Right cardiac atrium (tissue), 5 donors: ENCODE measurements around the gene RAP2C. TPM values are rescaled to one million over a fixed set of nuclear protein-coding genes. Genes with fewer than 3 reads are reported as not detected.

Experiments used
- ATAC-seq, 2 donors: fragments of 200-7000 bp; cut with Tn5 transposase; one replicate each; pipeline versions ENCODE4 v1.8.0 to v1.9.1; 2020; ENCODE audit warnings: moderate library complexity in 2 of 2, mild to moderate bottlenecking in 1 of 2
- DNase-seq, 3 donors: peaks; one replicate each; pipeline ENCODE4 v3.0.0-alpha.2; 2020
- H3K27ac ChIP-seq: one replicate; pipeline ENCODE4 v1.5.1; 2013; ENCODE audit warnings: mild to moderate bottlenecking, low read length, control low read depth, moderate library complexity
- H3K27me3 ChIP-seq: one replicate; pipeline ENCODE4 v1.6.1; 2013; ENCODE audit not compliant: control insufficient read depth, insufficient read depth
- H3K4me1 ChIP-seq: one replicate; pipeline ENCODE4 v1.6.1; 2013; ENCODE audit warnings: low read length; ENCODE audit not compliant: control insufficient read depth, insufficient read depth
- H3K4me3 ChIP-seq: one replicate; pipeline ENCODE4 v1.5.1; 2013; ENCODE audit warnings: low read length, control low read depth
- H3K9me3 ChIP-seq: one replicate; pipeline ENCODE4 v1.6.1; 2013; ENCODE audit warnings: low read length; ENCODE audit not compliant: control insufficient read depth
- WGBS: extraction: QIAGEN DNeasy Blood & Tissue Kit; methylation state at CpG from one replicate; pipeline ENCODE4 v1.1.7; 2013; 5-methylcytosine and 5-hydroxymethylcytosine counted together
- intact Hi-C, 4 donors: fragments of 100-400 bp; cut with DNase I; formaldehyde crosslinking; loops; one replicate each; pipeline versions ENCODE4 v1.11.0 to v1.14.0; 2022 to 2023
- polyA plus RNA-seq: library from polyadenylated mRNA; stranded (reverse); fragments of 200-250 nt; gene quantifications from one replicate; pipeline ENCODE4 v1.2.3, GENCODE V29; 2013
- total RNA-seq, 4 donors: library from RNA; stranded (reverse); fragmentation: NEBNext Ultra II Directional; extraction: Animal tissue kit (Norgen Biotek cat#: 25700); gene quantifications; one replicate each; pipeline ENCODE4 v1.2.1, GENCODE V29; 2021
- donor health status: healthy with polysubstance abuse.
- donor health status: DM: no; HTN: yes; CAD: no.
- donor health status: DM: no; HTN: no; CAD: no.
- donor health status: DM: no; HTN: yes; CAD: no; lungs with severe emphysema.
- donor health status: DM: yes; HTN: yes; CAD: no.

RAP2C gene
- total and polyA plus RNA-seq, 5 donors, result 9.8 to 25.0 (median 19.4) TPM

DNA sequence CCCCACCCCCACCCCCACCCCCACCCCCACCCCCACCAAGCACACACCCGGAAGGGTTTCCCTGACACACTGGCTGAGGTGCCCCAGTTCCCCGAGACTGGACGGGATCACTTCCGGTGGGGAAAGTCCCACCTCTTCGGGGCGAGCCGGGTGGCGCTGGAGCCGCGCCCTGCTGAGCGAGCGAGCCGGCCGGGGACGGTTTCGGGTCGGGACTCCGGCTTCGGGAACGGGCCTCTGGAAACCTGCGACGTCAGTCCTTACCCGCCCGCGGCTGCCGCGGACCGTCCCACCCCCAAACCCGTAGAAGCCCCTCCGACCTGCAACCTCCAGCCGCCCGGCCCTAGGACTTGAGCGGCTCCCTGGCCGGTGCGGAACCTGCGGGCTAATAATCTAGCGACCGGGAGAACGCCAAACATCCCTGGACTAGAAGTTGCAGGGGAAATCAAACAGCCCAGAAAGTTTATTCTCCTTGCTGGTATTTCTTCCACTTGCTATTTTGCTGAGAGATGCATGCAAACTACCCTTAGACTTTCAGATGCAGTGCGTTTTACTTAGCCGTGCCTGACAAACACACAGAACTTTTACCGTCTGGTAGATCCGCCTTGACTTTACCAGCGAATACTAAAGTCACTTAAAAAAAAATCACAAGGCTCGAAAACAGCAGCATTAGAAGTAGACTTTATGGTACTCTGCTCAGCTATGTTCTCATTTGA, 991 bp downstream of the RAP2C start:
- DNase-seq (peak; percentile 87 to 93 (median 93)), ATAC-seq (peak; percentile 95 to 96)
- H3K9me3 ChIP-seq, result no peaks in the 10 kb centered on the region
- no peaks in the 10 kb centered on the region for H3K27me3 ChIP-seq
- under 1% methylated on average over 45 of the region's 45 CpGs for WGBS
- intact Hi-C loops, result loop anchor here in 1 of 4 donors (10.0 kb wide), 1 partner anchor 123 kb away; no protein-coding TSS in a partner anchor
- peak overlapping the region; percentile 99 for H3K27ac ChIP-seq
- peak overlapping the region; percentile 98 for H3K4me3 ChIP-seq
- H3K4me1 ChIP-seq, result no peaks in the 10 kb centered on the region

- Histone ChIP-seq H3K27me3 (no peaks in the 10 kb centered on the region), H3K9me3 (no peaks in the 10 kb centered on the region), H3K4me3 (peak overlapping the region; percentile 98), H3K4me1 (peaks cover 1% of the 10 kb centered on the region), H3K27ac (peak overlapping the region; percentile 99)
- ATAC-seq, result peak; percentile 82 to 86
- peak; percentile 55 to 82 (median 72) for DNase-seq
- WGBS, result under 1% methylated on average over 62 of the region's 74 CpGs
- intact Hi-C loops, result loop anchor here in 1 of 4 donors (10.0 kb wide), 1 partner anchor 123 kb away; no protein-coding TSS in a partner anchor
Observed at GRCh38 chrX:132217203-132218073, 1.8 kb downstream of the RAP2C start.

DNA sequence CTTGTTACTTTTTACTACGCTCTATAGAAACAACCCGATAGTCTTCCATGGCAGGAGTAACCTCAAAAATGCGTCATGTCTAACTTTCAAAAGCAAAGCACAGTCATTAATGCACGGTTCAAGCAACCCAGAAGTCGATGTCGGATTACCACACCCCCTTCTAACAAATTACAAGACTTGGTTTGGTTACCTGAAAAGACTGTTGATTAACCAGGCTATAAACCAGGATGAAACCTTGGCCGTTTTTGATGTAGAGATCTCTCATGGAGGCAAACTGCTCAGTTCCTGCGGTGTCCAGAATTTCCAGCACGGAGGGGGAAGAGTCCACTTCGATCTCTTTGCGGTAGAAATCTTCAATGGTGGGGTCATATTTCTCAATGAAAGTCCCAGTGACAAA, 2.4 kb downstream of the RAP2C start:
- WGBS, result under 1% methylated on average over 11 of the region's 11 CpGs
- Histone ChIP-seq H3K27ac (peak overlapping the region; percentile 99), H3K4me1 (peaks cover 1% of the 10 kb centered on the region), H3K27me3 (no peaks in the 10 kb centered on the region), H3K9me3 (no peaks in the 10 kb centered on the region), H3K4me3 (peak overlapping the region; percentile 98)
- intact Hi-C loops, result loop anchor here in 1 of 4 donors (10.0 kb wide), 1 partner anchor 122 kb away; no protein-coding TSS in a partner anchor
- no peak for DNase-seq
- no peak for ATAC-seq

- peak overlapping the region; percentile 98 for H3K4me3 ChIP-seq
- intact Hi-C loops, result loop anchor here in 1 of 4 donors (10.0 kb wide), 1 partner anchor 121 kb away; no protein-coding TSS in a partner anchor
- no peaks in the 10 kb centered on the region for H3K9me3 ChIP-seq
- H3K27me3 ChIP-seq, result no peaks in the 10 kb centered on the region
- WGBS, result 2% methylated on average over 8 of the region's 8 CpGs
- H3K27ac ChIP-seq, result no peak overlapping the region
- peaks cover 1% of the 10 kb centered on the region for H3K4me1 ChIP-seq
- no peak for DNase-seq
- no peak for ATAC-seq
Observed at GRCh38 chrX:132216283-132216682, 3.0 kb downstream of the RAP2C start.

DNA sequence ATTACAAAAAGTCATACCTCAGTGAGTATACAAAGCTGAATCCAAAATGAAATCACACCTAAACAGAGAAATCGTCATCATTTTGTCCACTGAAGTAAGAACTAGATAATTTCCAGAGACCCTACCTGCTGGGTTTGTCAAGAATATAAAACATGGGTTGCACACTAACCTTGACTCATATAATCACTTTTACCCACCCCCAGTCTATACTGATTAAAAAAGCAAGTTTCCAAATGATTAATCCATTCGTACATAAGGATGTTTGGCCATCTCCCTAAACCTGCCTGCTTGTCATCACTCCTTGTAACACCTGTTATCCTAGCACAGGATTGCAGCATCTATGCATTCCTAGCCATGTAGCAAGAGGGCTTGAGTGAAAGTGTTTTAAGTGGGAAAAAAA, 4.7 kb downstream of the RAP2C start:
- WGBS, result 48% methylated on average over 2 of the region's 2 CpGs
- peaks cover 3% of the 10 kb centered on the region for H3K4me1 ChIP-seq
- ATAC-seq (no peak), DNase-seq (no peak)
- H3K27me3 ChIP-seq, result no peaks in the 10 kb centered on the region
- intact Hi-C loops, result loop anchor here in 1 of 4 donors (10.0 kb wide), 1 partner anchor 120 kb away; no protein-coding TSS in a partner anchor
- H3K4me3 ChIP-seq, result no peak overlapping the region
- no peak overlapping the region for H3K27ac ChIP-seq
- no peaks in the 10 kb centered on the region for H3K9me3 ChIP-seq

DNA sequence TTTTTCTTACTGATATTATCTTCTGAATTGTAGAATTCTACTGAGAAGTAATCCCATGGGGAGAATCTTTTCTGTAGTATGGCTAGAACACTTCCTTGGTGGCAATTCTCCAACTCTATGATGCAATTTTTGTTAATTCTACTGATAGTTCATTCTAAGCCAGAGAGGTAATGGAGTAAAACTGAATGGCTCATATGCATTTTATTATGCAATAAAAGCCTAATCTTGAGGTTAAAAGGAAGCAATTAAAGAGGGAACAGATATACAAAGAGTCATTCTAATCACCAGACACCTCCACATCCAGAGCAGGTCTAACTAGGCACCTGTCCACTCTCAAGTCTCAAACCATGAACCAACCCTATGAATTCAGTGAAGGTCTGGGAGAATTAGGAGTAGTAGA, 9.7 kb downstream of the RAP2C start:
- no peak overlapping the region for H3K4me3 ChIP-seq
- intact Hi-C loops, result no loop called here
- no peak for DNase-seq
- H3K4me1 ChIP-seq, result peaks cover 3% of the 10 kb centered on the region
- no peaks in the 10 kb centered on the region for H3K9me3 ChIP-seq
- no peak for ATAC-seq
- H3K27me3 ChIP-seq, result no peaks in the 10 kb centered on the region
- no peak overlapping the region for H3K27ac ChIP-seq

GRCh38 chrX:132208422-132208821, 10.8 kb downstream of the RAP2C start:
- H3K9me3 ChIP-seq, result no peaks in the 10 kb centered on the region
- ATAC-seq (no peak), DNase-seq (no peak)
- intact Hi-C loops, result no loop called here
- H3K27ac ChIP-seq, result no peak overlapping the region
- no peaks in the 10 kb centered on the region for H3K27me3 ChIP-seq
- H3K4me1 ChIP-seq, result peaks cover 3% of the 10 kb centered on the region
- WGBS, result 100% methylated on average over 1 of the region's 1 CpG
- H3K4me3 ChIP-seq, result no peak overlapping the region

DNA sequence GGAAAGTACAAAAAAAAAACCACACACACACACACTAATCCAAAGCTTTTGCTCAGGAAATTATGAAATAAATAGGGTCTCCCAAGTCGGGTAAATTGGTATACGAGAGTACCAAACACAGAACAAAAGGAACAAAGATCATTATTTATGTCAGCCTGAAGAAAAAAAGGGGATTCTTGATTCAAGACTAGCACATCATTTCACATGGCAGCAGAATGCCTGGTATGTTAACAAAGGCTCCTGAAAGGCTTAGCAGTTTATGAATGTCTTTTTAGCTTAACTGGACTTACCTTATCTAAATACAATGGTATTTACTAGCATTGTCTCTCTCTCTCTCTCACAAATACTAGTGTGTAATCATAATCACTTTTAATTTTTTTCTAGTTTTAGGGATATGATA, 11.3 kb downstream of the RAP2C start:
- 53% methylated on average over 2 of the region's 2 CpGs for WGBS
- no peak overlapping the region for H3K27ac ChIP-seq
- H3K27me3 ChIP-seq, result no peaks in the 10 kb centered on the region
- DNase-seq, result no peak
- intact Hi-C loops, result no loop called here
- H3K9me3 ChIP-seq, result no peaks in the 10 kb centered on the region
- no peak for ATAC-seq
- peaks cover 3% of the 10 kb centered on the region for H3K4me1 ChIP-seq
- H3K4me3 ChIP-seq, result no peak overlapping the region

DNA sequence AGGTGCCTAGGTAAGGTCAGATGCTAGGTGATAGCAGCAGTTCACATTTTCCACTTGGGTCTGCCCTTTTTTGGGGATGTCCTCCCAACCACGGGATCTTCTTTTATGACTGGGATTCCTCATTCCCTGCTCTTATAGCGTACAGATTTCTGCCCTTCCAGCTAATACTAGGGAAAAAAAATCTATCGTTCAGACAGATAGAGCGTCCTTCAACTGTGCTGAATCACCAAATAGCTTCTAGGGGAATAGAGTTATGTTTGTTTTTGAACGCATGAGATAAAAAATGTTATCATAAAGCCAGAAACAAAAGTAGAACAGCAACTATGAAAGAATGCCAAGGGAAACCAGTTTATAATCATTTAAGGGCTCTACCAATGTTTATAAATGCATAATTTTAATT, 13.0 kb downstream of the RAP2C start:
- no peak overlapping the region for H3K27ac ChIP-seq
- WGBS, result 39% methylated on average over 5 of the region's 5 CpGs

DNA sequence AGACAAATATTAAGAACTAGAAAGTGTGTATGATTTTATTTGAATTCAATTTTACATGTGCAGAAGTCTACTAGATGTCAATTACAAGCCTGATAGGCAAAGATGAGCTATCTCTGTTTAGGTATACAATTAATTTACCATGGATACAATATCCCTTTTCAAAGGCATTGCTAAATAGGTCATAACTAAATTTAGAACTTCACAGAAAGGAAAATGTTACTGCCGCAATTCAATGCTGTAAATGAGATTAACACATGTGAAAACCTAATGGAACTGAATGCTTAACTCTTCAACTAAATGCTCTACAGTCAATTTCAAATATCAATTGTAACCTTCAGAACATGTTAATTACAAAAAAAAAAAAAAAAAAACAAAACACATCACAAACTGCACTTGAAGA, 14.6 kb downstream of the RAP2C start:
- intact Hi-C loops, result no loop called here
- Histone ChIP-seq H3K9me3 (no peaks in the 10 kb centered on the region), H3K27me3 (no peaks in the 10 kb centered on the region), H3K4me3 (no peak overlapping the region), H3K4me1 (no peaks in the 10 kb centered on the region), H3K27ac (no peak overlapping the region)
- ATAC-seq, result no peak
- 37% methylated on average over 1 of the region's 1 CpG for WGBS
- DNase-seq, result no peak

More for the DNA sequence above, 13.0 kb downstream of the RAP2C start:
- ATAC-seq (no peak), DNase-seq (no peak)
- Histone ChIP-seq H3K4me3 (peak overlapping the region; percentile 5), H3K4me1 (peaks cover 1% of the 10 kb centered on the region), H3K27me3 (no peaks in the 10 kb centered on the region), H3K9me3 (no peaks in the 10 kb centered on the region)
- intact Hi-C loops, result no loop called here

- intact Hi-C loops, result no loop called here
- WGBS, result 68% methylated on average over 5 of the region's 5 CpGs
- no peak for ATAC-seq
Observed at GRCh38 chrX:132200976-132201375, 18.3 kb downstream of the RAP2C start.

More at GRCh38 chrX:132200976-132201375, 18.3 kb downstream of the RAP2C start:
- H3K27ac ChIP-seq, result no peak overlapping the region
- no peaks in the 10 kb centered on the region for H3K9me3 ChIP-seq
- no peak for DNase-seq
- H3K27me3 ChIP-seq, result no peaks in the 10 kb centered on the region
- H3K4me1 ChIP-seq, result no peaks in the 10 kb centered on the region
- no peak overlapping the region for H3K4me3 ChIP-seq
